Neural cell (in vitro differentiated cells): ENCODE results near the gene OLFM4. TPM values are rescaled to one million over a fixed set of nuclear protein-coding genes. Genes with fewer than 3 reads are reported as not detected.

Experiments used
- H2AFZ ChIP-seq: fragments of 200-600, 300-800 bp; sonication (generic), shearing (Covaris generic); 2 replicates; pipeline ENCODE4 v1.6.0; 2014; ENCODE audit warnings: low read depth, mild to moderate bottlenecking, antibody characterized with exemption, low read length, moderate library complexity
- H3F3A ChIP-seq: fragments of 200-600 bp; shearing (Covaris generic); 2 replicates; pipeline ENCODE4 v1.6.1; 2016; ENCODE audit warnings: mild to moderate bottlenecking, moderate library complexity, mixed read lengths, antibody characterized with exemption, low read length; ENCODE audit not compliant: insufficient read depth, poor library complexity, severe bottlenecking
- H3K27ac ChIP-seq: fragments of 200-600, 300-800 bp; sonication (generic), shearing (Covaris generic); 2 replicates; pipeline ENCODE4 v1.5.1; 2014; ENCODE audit warnings: mild to moderate bottlenecking, low read length, moderate library complexity
- H3K27me3 ChIP-seq: fragments of 300-800, 200-600 bp; sonication (generic), shearing (Covaris generic); 2 replicates; pipeline ENCODE4 v1.6.0; 2014; ENCODE audit warnings: mild to moderate bottlenecking, low read depth, low read length, moderate library complexity; ENCODE audit not compliant: insufficient read depth
- H3K36me3 ChIP-seq: fragments of 300-800, 200-600 bp; sonication (generic), shearing (Covaris generic); 2 replicates; pipeline ENCODE4 v1.5.1; 2014; ENCODE audit warnings: mild to moderate bottlenecking, antibody characterized with exemption, low read length, moderate library complexity; ENCODE audit not compliant: insufficient read depth
- H3K4me2 ChIP-seq: fragments of 300-800, 200-600 bp; sonication (generic), shearing (Covaris generic); 2 replicates; pipeline ENCODE4 v1.6.0; 2014; ENCODE audit warnings: mild to moderate bottlenecking, low read length
- H3K4me3 ChIP-seq: fragments of 300-800, 200-600 bp; sonication (generic), shearing (Covaris generic); 2 replicates; pipeline ENCODE4 v1.5.1; 2014; ENCODE audit warnings: mild to moderate bottlenecking, low read length, moderate library complexity
- H3K79me2 ChIP-seq: fragments of 200-600 bp; shearing (Covaris generic); replicated peaks from 2 replicates; pipeline ENCODE4 v1.6.0; 2014; ENCODE audit warnings: mild to moderate bottlenecking, low read length, moderate library complexity; ENCODE audit not compliant: insufficient read depth
- H3K9ac ChIP-seq: fragments of 300-800, 200-600 bp; sonication (generic), shearing (Covaris generic); 2 replicates; pipeline ENCODE4 v1.6.1; 2016; ENCODE audit warnings: mild to moderate bottlenecking, low read length, mixed read lengths
- H3K9me2 ChIP-seq: fragments of 200-600 bp; shearing (Covaris generic); 2 replicates; pipeline ENCODE4 v1.6.1; 2016; ENCODE audit warnings: mild to moderate bottlenecking, low read length, mixed read lengths; ENCODE audit not compliant: insufficient read depth
- H3K9me3 ChIP-seq: fragments of 200-600, 300-800 bp; sonication (generic), shearing (Covaris generic); 2 replicates; pipeline ENCODE4 v1.6.1; 2016; ENCODE audit warnings: mild to moderate bottlenecking, mixed run types, low read length, moderate library complexity, mixed read lengths
- H4K20me1 ChIP-seq: fragments of 200-600 bp; shearing (Covaris generic); 2 replicates; pipeline ENCODE4 v1.6.1; 2016; ENCODE audit warnings: mild to moderate bottlenecking, mixed run types; ENCODE audit not compliant: insufficient read depth
- CTCF ChIP-seq: fragments of 450-650 bp; IDR thresholded peaks from 2 replicates; pipeline ENCODE4 v1.5.1; 2014; ENCODE audit warnings: antibody characterized with exemption, mild to moderate bottlenecking, moderate library complexity; ENCODE audit not compliant: poor library complexity, severe bottlenecking
- EP300 ChIP-seq: fragments of 450-650 bp; conservative IDR thresholded peaks from 2 replicates; pipeline ENCODE4 v1.6.1; 2014; ENCODE audit warnings: antibody characterized with exemption, mild to moderate bottlenecking, moderate library complexity; ENCODE audit not compliant: poor library complexity, severe bottlenecking
- EZH2 ChIP-seq: fragments of 200-600, 300-800 bp; shearing (Covaris generic), sonication (generic); IDR thresholded peaks from 2 replicates; pipeline ENCODE4 v1.6.1; 2014; ENCODE audit warnings: antibody characterized with exemption, low read length, borderline replicate concordance, mild to moderate bottlenecking; ENCODE audit not compliant: insufficient read depth, poor library complexity, severe bottlenecking
- MXI1 ChIP-seq: fragments of 450-650 bp; conservative IDR thresholded peaks from 2 replicates; pipeline ENCODE4 v1.6.1; 2014; ENCODE audit warnings: antibody characterized with exemption, mild to moderate bottlenecking; ENCODE audit not compliant: poor library complexity, severe bottlenecking
- POLR2AphosphoS5 ChIP-seq: IDR thresholded peaks from 2 replicates; pipeline ENCODE4 v1.6.1; 2012
- RAD21 ChIP-seq: fragments of 450-650 bp; conservative IDR thresholded peaks from 2 replicates; pipeline ENCODE4 v1.6.1; 2014; ENCODE audit warnings: antibody characterized with exemption, mild to moderate bottlenecking, moderate library complexity
- REST ChIP-seq: IDR thresholded peaks from 2 replicates; pipeline ENCODE4 v1.6.1; 2012; ENCODE audit warnings: borderline replicate concordance
- SMC3 ChIP-seq: fragments of 450-650 bp; conservative IDR thresholded peaks from 2 replicates; pipeline ENCODE4 v1.6.1; 2014; ENCODE audit warnings: antibody characterized with exemption, mild to moderate bottlenecking, moderate library complexity; ENCODE audit not compliant: poor library complexity
- TAF1 ChIP-seq: IDR thresholded peaks from 2 replicates; pipeline ENCODE4 v1.6.1; 2012; ENCODE audit warnings: low read depth
- polyA plus RNA-seq: library from polyadenylated mRNA; depleted of rRNA; stranded (reverse); fragments of >200 nt; gene quantifications from 2 replicates; pipeline ENCODE4 v1.2.3, GENCODE V29; 2014

The OLFM4 gene
- polyA plus RNA-seq, 1 donor from 2014 or later = 0.46 TPM

- Histone ChIP-seq H3K79me2 (no peaks in the 10 kb centered on the region), H3K4me3 (no peak overlapping the region), H2AFZ (no peak overlapping the region), H3K27ac (no peak overlapping the region), H3F3A (no peaks in the 10 kb centered on the region), H3K27me3 (no peaks in the 10 kb centered on the region), H3K9me3 (no peaks in the 10 kb centered on the region), H3K36me3 (no peaks in the 10 kb centered on the region), H3K4me2 (no peak overlapping the region), H3K9ac (no peak overlapping the region), H4K20me1 (no peaks in the 10 kb centered on the region), H3K9me2 (no peaks in the 10 kb centered on the region)
- no peak for TF ChIP-seq EP300
- no peak for TF ChIP-seq SMC3
- no peak for TF ChIP-seq TAF1
- no peak for TF ChIP-seq MXI1
- no peak for TF ChIP-seq EZH2
- TF ChIP-seq CTCF = no peak
- no peak for TF ChIP-seq POLR2AphosphoS5
- TF ChIP-seq RAD21 = no peak
- no peak for TF ChIP-seq REST
Observed at GRCh38 chr13:53038993-53039392, 10.4 kb downstream of the OLFM4 start.

GRCh38 chr13:53041968-53042516 lies 13.4 kb downstream of the OLFM4 start:
- H3K9me3 ChIP-seq = no peaks in the 10 kb centered on the region
- H3F3A ChIP-seq = no peaks in the 10 kb centered on the region
- TF ChIP-seq REST (no peak), EP300 (no peak), SMC3 (no peak), EZH2 (no peak), TAF1 (no peak), MXI1 (no peak), POLR2AphosphoS5 (no peak), CTCF (no peak), RAD21 (no peak)
- H4K20me1 ChIP-seq = no peaks in the 10 kb centered on the region
- H3K9ac ChIP-seq = no peak overlapping the region
- H3K79me2 ChIP-seq = no peaks in the 10 kb centered on the region
- no peak overlapping the region for H3K4me2 ChIP-seq
- H3K36me3 ChIP-seq = no peaks in the 10 kb centered on the region
- H3K27ac ChIP-seq = no peak overlapping the region
- H3K9me2 ChIP-seq = no peaks in the 10 kb centered on the region
- no peaks in the 10 kb centered on the region for H3K27me3 ChIP-seq
- H2AFZ ChIP-seq = no peak overlapping the region
- no peak overlapping the region for H3K4me3 ChIP-seq
